ENCODE results near the gene CNN3.

- no peak for TF ChIP-seq EZH2 (IDR thresholded peaks at IDR 0.05)
- TF ChIP-seq POLR2AphosphoS5 (IDR thresholded peaks at IDR 0.05; ENCODE audit: borderline replicate concordance, low read depth, low read length): no peak
Observed at GRCh38 chr1:94955767-94956632, 29.1 kb upstream of the CNN3 start.
